ENCODE results near the gene GLTP. TPM values are rescaled to one million over a fixed set of nuclear protein-coding genes. Genes with fewer than 3 reads are reported as not detected.

The GLTP gene
- total RNA-seq, 2 donors from 2014 or later: 42.4 to 48.9 TPM

DNA sequence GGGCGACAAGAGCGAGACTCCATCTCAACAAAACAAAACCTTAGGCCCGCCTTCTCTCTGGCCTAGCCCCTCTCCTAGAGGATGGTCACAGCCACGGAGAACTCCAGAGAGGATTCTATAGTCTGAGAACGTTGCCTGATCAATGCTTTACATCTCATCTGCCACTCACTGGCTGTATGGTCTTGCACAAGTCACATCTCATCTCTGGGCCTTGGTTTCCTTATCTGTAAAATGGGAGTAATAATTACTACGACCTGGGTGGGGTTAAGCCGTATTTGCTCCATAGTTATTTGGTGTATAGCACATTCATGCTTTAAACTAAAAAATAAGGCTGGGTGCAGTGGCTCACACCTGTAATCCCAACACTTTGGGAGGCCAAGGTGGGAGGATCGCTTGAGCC lies 55.6 kb downstream of the GLTP start:
- DNase-seq (ENCODE audit: low spot score) (no peak), ATAC-seq (ENCODE audit: insufficient number of reproducible peaks, low FRiP score, low read depth) (no peak)
- Histone ChIP-seq H3K9me3 (no peaks in the 10 kb centered on the region), H3K4me3 (no peak overlapping the region), H3K27me3 (replicated peaks; ENCODE audit: insufficient read depth) (no peaks in the 10 kb centered on the region), H3K4me1 (ENCODE audit: control insufficient read depth in 1 of 2, low read depth in 2 of 2) (peaks cover 0 to 16% of the 10 kb centered on the region in 2 donors), H3K27ac (no peak overlapping the region), H3K36me3 (no peaks in the 10 kb centered on the region)
- no peak for TF ChIP-seq CTCF (IDR thresholded peaks at IDR 0.05)

DNA sequence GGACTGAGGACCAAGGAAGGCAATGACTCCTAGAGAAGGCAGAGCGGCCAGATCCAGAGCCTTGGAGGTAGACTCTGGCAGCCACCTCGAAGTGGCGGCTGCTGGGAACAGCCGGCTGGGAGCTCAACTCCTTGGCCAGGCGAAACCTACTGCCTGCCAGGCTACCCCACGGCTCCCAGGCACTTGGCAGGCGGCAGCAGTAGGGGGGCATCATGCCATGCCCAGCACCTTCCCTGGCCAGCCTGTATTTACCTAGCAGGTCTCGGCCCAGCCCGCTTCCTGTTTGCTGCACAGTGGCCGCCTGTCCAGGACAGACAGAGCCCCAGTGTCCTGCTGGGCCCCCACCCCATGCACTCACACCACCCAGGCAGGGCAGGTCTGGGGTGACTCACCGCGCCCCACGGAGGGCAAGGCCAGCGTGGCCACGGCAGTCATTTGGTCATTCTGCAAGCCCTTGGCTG lies 57.4 kb downstream of the GLTP start:
- Histone ChIP-seq H3K36me3 (no peaks in the 10 kb centered on the region), H3K9me3 (no peaks in the 10 kb centered on the region), H3K27me3 (replicated peaks; ENCODE audit: insufficient read depth) (no peaks in the 10 kb centered on the region), H3K4me3 (peak overlapping the region; percentile 26), H3K27ac (no peak overlapping the region), H3K4me1 (ENCODE audit: control insufficient read depth in 1 of 2, low read depth in 2 of 2) (peaks cover 0 to 16% of the 10 kb centered on the region in 2 donors)
- no peak for DNase-seq (ENCODE audit: low spot score)
- TF ChIP-seq CTCF (IDR thresholded peaks at IDR 0.05): no peak
- ATAC-seq (ENCODE audit: insufficient number of reproducible peaks, low FRiP score, low read depth): no peak

- Histone ChIP-seq H3K27me3 (replicated peaks; ENCODE audit: insufficient read depth) (no peaks in the 10 kb centered on the region), H3K27ac (no peak overlapping the region), H3K36me3 (no peaks in the 10 kb centered on the region), H3K9me3 (no peaks in the 10 kb centered on the region), H3K4me3 (peak overlapping the region; percentile 26), H3K4me1 (ENCODE audit: control insufficient read depth in 1 of 2, low read depth in 2 of 2) (peaks cover 0 to 16% of the 10 kb centered on the region in 2 donors)
- ATAC-seq (ENCODE audit: insufficient number of reproducible peaks, low FRiP score, low read depth) (no peak), DNase-seq (ENCODE audit: low spot score) (no peak)
- TF ChIP-seq CTCF (IDR thresholded peaks at IDR 0.05): no peak
These were observed 57.9 kb downstream of the GLTP start for GRCh38 chr12:109822416-109822815.

- peaks cover 0 to 16% of the 10 kb centered on the region in 2 donors for H3K4me1 ChIP-seq (ENCODE audit: control insufficient read depth in 1 of 2, low read depth in 2 of 2)
- no peaks in the 10 kb centered on the region for H3K36me3 ChIP-seq
- TF ChIP-seq CTCF (IDR thresholded peaks at IDR 0.05): no peak
- DNase-seq (ENCODE audit: low spot score) (no peak), ATAC-seq (ENCODE audit: insufficient number of reproducible peaks, low FRiP score, low read depth) (no peak)
- no peak overlapping the region for H3K4me3 ChIP-seq
- no peaks in the 10 kb centered on the region for H3K27me3 ChIP-seq (replicated peaks; ENCODE audit: insufficient read depth)
- no peaks in the 10 kb centered on the region for H3K9me3 ChIP-seq
- H3K27ac ChIP-seq: no peak overlapping the region
These were observed 58.4 kb downstream of the GLTP start for GRCh38 chr12:109821968-109822367.

DNA sequence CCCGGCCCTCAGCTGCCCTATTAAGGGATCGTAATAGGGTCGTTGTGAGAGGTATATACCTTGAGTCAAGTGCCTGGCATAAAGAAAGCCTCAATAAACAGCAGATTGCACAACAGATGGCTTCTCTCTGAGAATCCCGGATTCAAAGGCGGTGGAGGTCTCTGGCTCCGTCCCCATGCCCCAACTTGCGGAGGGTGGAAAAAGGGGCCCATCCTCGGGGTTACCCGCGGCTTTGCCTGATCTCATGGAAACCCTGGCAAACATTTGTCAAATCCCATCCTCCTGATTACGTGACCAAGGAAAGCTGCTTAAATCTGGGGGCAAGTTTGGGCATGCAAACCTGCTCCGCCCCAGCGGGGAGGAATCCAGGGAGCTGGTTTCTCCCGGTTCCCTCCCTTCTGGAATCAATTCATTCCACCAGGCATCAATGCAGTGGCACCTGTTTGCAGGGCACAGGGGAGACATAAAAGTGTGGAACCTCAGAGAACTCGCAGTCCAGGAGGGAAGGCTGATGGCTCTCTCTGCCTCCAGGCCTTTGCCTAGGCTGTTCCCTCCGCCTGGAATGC lies 59.4 kb downstream of the GLTP start:
- H3K9me3 ChIP-seq: no peaks in the 10 kb centered on the region
- ATAC-seq (ENCODE audit: insufficient number of reproducible peaks, low FRiP score, low read depth) (no peak), DNase-seq (ENCODE audit: low spot score) (no peak)
- H3K4me1 ChIP-seq (ENCODE audit: control insufficient read depth in 1 of 2, low read depth in 2 of 2): peaks cover 0 to 16% of the 10 kb centered on the region in 2 donors
- H3K4me3 ChIP-seq: no peak overlapping the region
- no peak overlapping the region for H3K27ac ChIP-seq
- no peak for TF ChIP-seq CTCF (IDR thresholded peaks at IDR 0.05)
- no peaks in the 10 kb centered on the region for H3K27me3 ChIP-seq (replicated peaks; ENCODE audit: insufficient read depth)
- no peaks in the 10 kb centered on the region for H3K36me3 ChIP-seq

Data from thoracic aorta (tissue), 2 donors.